Measurements from ENCODE around the gene FBXO38. TPM values are rescaled to one million over a fixed set of nuclear protein-coding genes. Genes with fewer than 3 reads are reported as not detected.

FBXO38 gene
- polyA plus RNA-seq, 1 of the 3 experiments (the other 2 are of a cell fraction), result 15.5 TPM

GRCh38 chr5:148385094-148385493, 1.3 kb downstream of the FBXO38 start:
- Histone ChIP-seq H3K4me3 (ENCODE audit: low read depth in 2 of 2, low read length in 1 of 2) (peak overlapping the region; percentile 87 to 95; a peak in 3 of 4 replicates), H3K27me3 (ENCODE audit: insufficient read depth) (no peaks in the 10 kb centered on the region), H4K20me1 (ENCODE audit: insufficient read depth) (peaks cover 29% of the 10 kb centered on the region), H3K9ac (peak overlapping the region; percentile 94; the same call in 1 of the 2 replicates), H3K9me3 (no peaks in the 10 kb centered on the region), H3K4me1 (ENCODE audit: control insufficient read depth in 1 of 2, insufficient read depth in 2 of 2, low read depth in 1 of 2, low read length in 1 of 2) (peaks cover 8 to 19% of the 10 kb centered on the region in 2 experiments; a peak in 3 of 4 replicates), H2AFZ (ENCODE audit: low read depth) (no peak overlapping the region), H3F3A (replicated peaks; ENCODE audit: insufficient read depth) (no peaks in the 10 kb centered on the region), H3K79me2 (ENCODE audit: insufficient read depth) (peaks cover 63% of the 10 kb centered on the region), H3K9me2 (no peaks in the 10 kb centered on the region), H3K36me3 (replicated peaks in 1 of 2; ENCODE audit: control insufficient read depth in 1 of 2, insufficient read depth in 2 of 2, low read length in 1 of 2) (peaks cover 10 to 17% of the 10 kb centered on the region in 2 experiments), H3K4me2 (peak overlapping the region; percentile 84), H3K27ac (ENCODE audit: low read depth in 2 of 2, low read length in 1 of 2) (peak overlapping the region in 1 of 2 experiments; percentile 82; a peak in 1 of 4 replicates)
- 97% methylated on average over 1 of the region's 1 CpG for WGBS (ENCODE audit: low lambda C conversion rate)
- TF ChIP-seq FOXJ3 (CRISPR knock-in tag; IDR thresholded peaks at IDR 0.05) (no peak), TEAD4 (IDR thresholded peaks at IDR 0.05; ENCODE audit: borderline replicate concordance, insufficient read depth) (no peak), CTCF (IDR thresholded peaks at IDR 0.05) (no peak), FOXM1 (IDR thresholded peaks at IDR 0.05; ENCODE audit: low read depth) (no peak), USF2 (IDR thresholded peaks at IDR 0.05; ENCODE audit: borderline replicate concordance, low read depth, low read length) (no peak)
- TF ChIP-seq, protein P1, sequence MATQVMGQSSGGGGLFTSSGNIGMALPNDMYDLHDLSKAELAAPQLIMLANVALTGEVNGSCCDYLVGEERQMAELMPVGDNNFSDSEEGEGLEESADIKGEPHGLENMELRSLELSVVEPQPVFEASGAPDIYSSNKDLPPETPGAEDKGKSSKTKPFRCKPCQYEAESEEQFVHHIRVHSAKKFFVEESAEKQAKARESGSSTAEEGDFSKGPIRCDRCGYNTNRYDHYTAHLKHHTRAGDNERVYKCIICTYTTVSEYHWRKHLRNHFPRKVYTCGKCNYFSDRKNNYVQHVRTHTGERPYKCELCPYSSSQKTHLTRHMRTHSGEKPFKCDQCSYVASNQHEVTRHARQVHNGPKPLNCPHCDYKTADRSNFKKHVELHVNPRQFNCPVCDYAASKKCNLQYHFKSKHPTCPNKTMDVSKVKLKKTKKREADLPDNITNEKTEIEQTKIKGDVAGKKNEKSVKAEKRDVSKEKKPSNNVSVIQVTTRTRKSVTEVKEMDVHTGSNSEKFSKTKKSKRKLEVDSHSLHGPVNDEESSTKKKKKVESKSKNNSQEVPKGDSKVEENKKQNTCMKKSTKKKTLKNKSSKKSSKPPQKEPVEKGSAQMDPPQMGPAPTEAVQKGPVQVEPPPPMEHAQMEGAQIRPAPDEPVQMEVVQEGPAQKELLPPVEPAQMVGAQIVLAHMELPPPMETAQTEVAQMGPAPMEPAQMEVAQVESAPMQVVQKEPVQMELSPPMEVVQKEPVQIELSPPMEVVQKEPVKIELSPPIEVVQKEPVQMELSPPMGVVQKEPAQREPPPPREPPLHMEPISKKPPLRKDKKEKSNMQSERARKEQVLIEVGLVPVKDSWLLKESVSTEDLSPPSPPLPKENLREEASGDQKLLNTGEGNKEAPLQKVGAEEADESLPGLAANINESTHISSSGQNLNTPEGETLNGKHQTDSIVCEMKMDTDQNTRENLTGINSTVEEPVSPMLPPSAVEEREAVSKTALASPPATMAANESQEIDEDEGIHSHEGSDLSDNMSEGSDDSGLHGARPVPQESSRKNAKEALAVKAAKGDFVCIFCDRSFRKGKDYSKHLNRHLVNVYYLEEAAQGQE (IDR thresholded peaks at IDR 0.05; ENCODE audit: low read depth, low read length), result no peak
- POLR2A ChIA-PET, result no interaction called here
- CTCF ChIA-PET, result interaction anchor here (1.0 to 1.6 kb wide), 2 partner anchors 42 to 347 kb away, joined by 3 to 9 read pairs; no protein-coding TSS in a partner anchor
- DNase-seq, result no peak

GRCh38 chr5:148386041-148386440, 2.3 kb downstream of the FBXO38 start:
- Histone ChIP-seq H3K9ac (no peak overlapping the region), H3K4me3 (ENCODE audit: low read depth in 2 of 2, low read length in 1 of 2) (no peak overlapping the region), H3K79me2 (ENCODE audit: insufficient read depth) (peaks cover 73% of the 10 kb centered on the region), H3K27ac (ENCODE audit: low read depth in 2 of 2, low read length in 1 of 2) (no peak overlapping the region), H3K27me3 (ENCODE audit: insufficient read depth) (no peaks in the 10 kb centered on the region), H3K9me2 (no peaks in the 10 kb centered on the region), H2AFZ (ENCODE audit: low read depth) (no peak overlapping the region), H3K4me2 (no peak overlapping the region), H4K20me1 (ENCODE audit: insufficient read depth) (peaks cover 38% of the 10 kb centered on the region), H3K4me1 (ENCODE audit: control insufficient read depth in 1 of 2, insufficient read depth in 2 of 2, low read depth in 1 of 2, low read length in 1 of 2) (peaks cover 8 to 20% of the 10 kb centered on the region in 2 experiments; a peak in 3 of 4 replicates), H3F3A (replicated peaks; ENCODE audit: insufficient read depth) (no peaks in the 10 kb centered on the region), H3K36me3 (replicated peaks in 1 of 2; ENCODE audit: control insufficient read depth in 1 of 2, insufficient read depth in 2 of 2, low read length in 1 of 2) (peaks cover 17 to 19% of the 10 kb centered on the region in 2 experiments), H3K9me3 (no peaks in the 10 kb centered on the region)
- CTCF ChIA-PET, result interaction anchor here (1.0 to 1.9 kb wide), 2 partner anchors 41 to 345 kb away, joined by 3 to 7 read pairs; no protein-coding TSS in a partner anchor
- TF ChIP-seq GATA2 (CRISPR knock-in tag; IDR thresholded peaks at IDR 0.05) (no peak), FOXJ3 (CRISPR knock-in tag; IDR thresholded peaks at IDR 0.05) (no peak), EZH2phosphoT487 (IDR thresholded peaks at IDR 0.05; ENCODE audit: borderline replicate concordance, low read depth) (no peak), USF2 (IDR thresholded peaks at IDR 0.05; ENCODE audit: borderline replicate concordance, low read depth, low read length) (no peak), TAF1 (IDR thresholded peaks at IDR 0.05; ENCODE audit: borderline replicate concordance, low read depth, low read length) (no peak), RXRA (IDR thresholded peaks at IDR 0.05; ENCODE audit: borderline replicate concordance, low read depth) (no peak), CHD2 (IDR thresholded peaks at IDR 0.05; ENCODE audit: low read length, partially characterized antibody) (no peak), RAD21 (IDR thresholded peaks at IDR 0.05; ENCODE audit: low read length) (no peak), ELF1 (IDR thresholded peaks at IDR 0.05) (no peak), POLR2AphosphoS5 (IDR thresholded peaks at IDR 0.05; ENCODE audit: low read depth, low read length) (no peak), RFX5 (IDR thresholded peaks at IDR 0.05; ENCODE audit: low read length) (no peak), GABPA (IDR thresholded peaks at IDR 0.05; ENCODE audit: low read depth) (no peak), ZBTB33 (IDR thresholded peaks at IDR 0.05; ENCODE audit: borderline replicate concordance, low read depth) (no peak), NRF1 (IDR thresholded peaks at IDR 0.05; ENCODE audit: low read depth, low read length) (no peak)
- DNase-seq, result no peak
- 89% methylated on average over 1 of the region's 1 CpG for WGBS (ENCODE audit: low lambda C conversion rate)
- POLR2A ChIA-PET, result no interaction called here
